GM12878 (cell line): ENCODE results near the gene CELSR2. TPM values are rescaled to one million over a fixed set of nuclear protein-coding genes. Genes with fewer than 3 reads are reported as not detected.

Experiments used
- ATAC-seq: fragments of 200-7000 bp; cut with Tn5 transposase; 3 replicates; pipeline ENCODE4 v1.9.1; 2020; ENCODE audit warnings: mild to moderate bottlenecking, moderate library complexity
- BruUV-seq: library from RNA; stranded (reverse); fragments of 400-500 nt; replicated peaks from 2 replicates; lab custom pipeline; 2021; lab: Mats Ljungman, UMichigan
- CTCF ChIA-PET: fragments of 300-600 bp; sonication (Branson Sonifier 250); formaldehyde crosslinking; extraction: SDS; loops from one replicate; lab custom pipeline; 2021; ENCODE audit warnings: inconsistent platforms; lab: Yijun Ruan, JAX
- POLR2A ChIA-PET: fragments of 350-600 bp; formaldehyde crosslinking; extraction: SDS; loops from one replicate; lab custom pipeline; 2021; ENCODE audit warnings: inconsistent platforms; lab: Charles Lee
- RAD21 ChIA-PET: fragments of 300-600 bp; sonication (Branson Sonifier 250); formaldehyde crosslinking; loops from one replicate; lab custom pipeline; 2023; ENCODE audit warnings: antibody characterized with exemption; ENCODE audit not compliant: unreplicated experiment; lab: Charles Lee
- SMC1A ChIA-PET: fragments of 300-600 bp; sonication (Branson Sonifier 250); formaldehyde crosslinking; loops from one replicate; lab custom pipeline; 2023; ENCODE audit not compliant: unreplicated experiment, uncharacterized antibody; lab: Charles Lee
- DNase-seq: peaks from one replicate; pipeline ENCODE4 v3.0.0-alpha.2; 2011; ENCODE audit warnings: low read depth, low spot score
- FAIRE-seq: peaks from 3 replicates; lab custom pipeline; 2011; peaks lifted over from hg19 to GRCh38; lab: Jason Lieb, UNC
- H2AFZ ChIP-seq: 2 replicates; pipeline ENCODE4 v1.6.0; 2011; ENCODE audit warnings: low read depth, low read length, control low read depth; ENCODE audit not compliant: control insufficient read depth
- H3K27ac ChIP-seq: 2 replicates; pipeline ENCODE4 v1.5.1; 2011; ENCODE audit warnings: control low read depth; ENCODE audit not compliant: control insufficient read depth, insufficient read depth
- H3K27me3 ChIP-seq, 2 experiments: replicated peaks in 1 of 2; 2 replicates each; pipeline versions ENCODE4 v1.6.0 to v1.6.1; 2011; ENCODE audit warnings: low read length in 1 of 2; ENCODE audit not compliant: control insufficient read depth in 2 of 2, insufficient read depth in 2 of 2
- H3K36me3 ChIP-seq, 2 experiments: 2 replicates each; pipeline ENCODE4 v1.5.1; 2011; ENCODE audit warnings: low read length in 1 of 2; ENCODE audit not compliant: control insufficient read depth in 2 of 2, insufficient read depth in 2 of 2
- H3K4me1 ChIP-seq: 2 replicates; pipeline ENCODE4 v1.6.1; 2011; ENCODE audit warnings: mild to moderate bottlenecking, low read length, moderate library complexity, mixed read lengths; ENCODE audit not compliant: control insufficient read depth, insufficient read depth
- H3K4me2 ChIP-seq: 2 replicates; pipeline ENCODE4 v1.6.0; 2011; ENCODE audit warnings: control low read depth; ENCODE audit not compliant: control insufficient read depth, insufficient read depth
- H3K4me3 ChIP-seq: fragments of 200-600 bp; sonication (generic); 2 replicates; pipeline ENCODE4 v1.5.1; 2016
- H3K79me2 ChIP-seq: 2 replicates; pipeline ENCODE4 v1.6.0; 2011; ENCODE audit warnings: low read length; ENCODE audit not compliant: control insufficient read depth, insufficient read depth
- H3K9ac ChIP-seq: 2 replicates; pipeline ENCODE4 v1.8.0; 2011; ENCODE audit warnings: low read length, control low read depth, mixed read lengths; ENCODE audit not compliant: control insufficient read depth, insufficient read depth
- H3K9me3 ChIP-seq: replicated peaks from 3 replicates; pipeline ENCODE4 v1.5.1; 2011; ENCODE audit warnings: mild to moderate bottlenecking, low read length; ENCODE audit not compliant: control insufficient read depth, insufficient read depth
- H4K20me1 ChIP-seq: 2 replicates; pipeline ENCODE4 v1.6.0; 2011; ENCODE audit not compliant: control insufficient read depth, insufficient read depth
- ATF7 ChIP-seq: fragments of 450-650 bp; IDR thresholded peaks from 2 replicates; pipeline ENCODE4 v1.6.1; 2016; ENCODE audit warnings: low read depth, mild to moderate bottlenecking
- BACH1 ChIP-seq: fragments of 450-650 bp; IDR thresholded peaks from 2 replicates; pipeline ENCODE4 v1.6.1; 2017; ENCODE audit warnings: mild to moderate bottlenecking, borderline replicate concordance
- CBFB ChIP-seq: IDR thresholded peaks from 2 replicates; pipeline ENCODE4 v1.6.1; 2016; ENCODE audit warnings: antibody characterized with exemption, low read depth
- IRF4 ChIP-seq: IDR thresholded peaks from 2 replicates; pipeline ENCODE4 v1.6.1; 2011; ENCODE audit warnings: low read depth, low read length
- NFIC ChIP-seq: IDR thresholded peaks from 2 replicates; pipeline ENCODE4 v1.6.1; 2012; ENCODE audit warnings: low read depth, mild to moderate bottlenecking, inconsistent platforms, low read length, moderate library complexity
- RAD21 ChIP-seq: IDR thresholded peaks from 2 replicates; pipeline ENCODE4 v1.6.1; 2011; ENCODE audit warnings: mild to moderate bottlenecking, low read depth, low read length, moderate library complexity; ENCODE audit not compliant: insufficient read depth
- RB1 ChIP-seq: fragments of 450-650 bp; formaldehyde crosslinking; IDR thresholded peaks from 2 replicates; pipeline ENCODE4 v1.6.1; 2017; ENCODE audit warnings: mild to moderate bottlenecking, borderline replicate concordance
- SIN3A ChIP-seq: IDR thresholded peaks from 2 replicates; pipeline ENCODE4 v1.6.1; 2012; ENCODE audit warnings: low read depth, low read length, improper control_type of control experiment
- ZNF274 ChIP-seq: IDR thresholded peaks from one replicate; pipeline ENCODE4 v1.8.0; 2011; ENCODE audit not compliant: insufficient read length, insufficient read depth
- ZSCAN29 ChIP-seq: fragments of 450-650 bp; IDR thresholded peaks from 2 replicates; pipeline ENCODE4 v1.6.1; 2017; ENCODE audit warnings: mild to moderate bottlenecking, moderate library complexity
- WGBS: methylation state at CpG from one replicate; pipeline ENCODE4 v1.1.6; 2016; ENCODE audit warnings: low lambda C conversion rate; ENCODE audit not compliant: insufficient replicate concordance, insufficient coverage; ENCODE audit errors: missing lambda C conversion rate; 5-methylcytosine and 5-hydroxymethylcytosine counted together
- in situ Hi-C: fragments of 300-500 bp; cut with MboI; formaldehyde crosslinking; loops from 9 replicates; pipeline ENCODE4 v1.14.3; 2018; ENCODE audit warnings: mixed read lengths
- intact Hi-C: fragments of 100-400 bp; cut with micrococcal nuclease; formaldehyde crosslinking; loops from one replicate; pipeline ENCODE4 v1.14.2; 2022; ENCODE audit not compliant: unreplicated experiment
- polyA plus RNA-seq, 11 experiments: library from polyadenylated mRNA; depleted of rRNA in 4 of 11; unstranded in 6 of 11; stranded (reverse) in 5 of 11; fragments of >200 nt; fragmentation: Nextera tagmentation in 4 of 11; fragmentation: Illumina TruSeq in 1 of 11; extraction: Ambion mirVana in 4 of 11; extraction: Trizol in 1 of 11; gene quantifications; 1 replicate in 1 of 11; 2 replicates in 10 of 11; pipeline versions ENCODE4 v1.2.1 to v1.2.3, GENCODE V29; 2011 to 2016; ENCODE audit warnings: inconsistent platforms in 2 of 11, missing spikeins in 2 of 11, low read depth in 1 of 11
- total RNA-seq, 4 experiments: library from RNA; depleted of rRNA in 3 of 4; stranded (reverse); fragments of >200 nt in 3 of 4; fragmentation: Illumina TruSeq in 1 of 4; extraction: Trizol in 1 of 4; gene quantifications; 2 replicates each; pipeline versions ENCODE4 v1.2.1 to v1.2.3, GENCODE V29; 2013 to 2021
- TF ChIP-seq, protein P1 (sequence below): fragments of 450-650 bp; formaldehyde crosslinking; IDR thresholded peaks from 2 replicates; pipeline ENCODE4 v1.4.0; 2022; ENCODE audit warnings: mild to moderate bottlenecking, moderate library complexity
- TF ChIP-seq, protein P2 (sequence below): fragments of 450-650 bp; IDR thresholded peaks from 2 replicates; pipeline ENCODE4 v1.6.1; 2017; ENCODE audit warnings: mild to moderate bottlenecking, low read depth, inconsistent platforms; ENCODE audit not compliant: poor library complexity, severe bottlenecking
- TF ChIP-seq, protein P3 (sequence below): fragments of 450-650 bp; IDR thresholded peaks from 2 replicates; pipeline ENCODE4 v1.6.1; 2014; ENCODE audit warnings: mild to moderate bottlenecking

Gene CELSR2
- total and polyA plus RNA-seq, 10 of the 15 experiments (the other 5 are each of a cell fraction or from before 2014, with no cell fraction given): under 0.01 to 0.15 (median 0.04) TPM; not detected in 2

DNA sequence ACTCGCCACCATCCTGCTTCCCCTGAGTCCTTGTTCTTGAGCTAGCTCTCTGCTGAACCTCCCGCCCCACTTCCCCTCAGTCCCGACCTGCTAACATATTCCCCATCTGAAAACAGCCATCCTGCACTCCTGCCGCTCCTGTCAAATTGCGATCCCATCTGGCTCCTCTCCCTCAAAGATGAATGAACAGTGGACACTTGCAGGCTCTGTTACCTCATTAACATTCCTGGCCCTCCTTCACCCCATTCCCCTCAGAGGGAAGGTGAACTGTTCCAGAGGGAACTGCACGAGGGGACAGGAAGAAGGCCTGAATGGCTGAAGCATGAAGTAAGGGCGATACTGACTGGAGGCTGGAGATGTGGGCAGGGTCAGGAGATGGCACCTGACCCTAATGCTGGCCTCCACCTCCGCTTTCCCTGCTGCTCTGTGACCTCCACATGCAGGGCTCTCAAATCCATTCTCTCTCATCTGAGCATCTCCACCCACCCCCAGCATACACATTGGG, 7.4 kb upstream of the CELSR2 start:
- TF ChIP-seq SIN3A: no peak
- no peak for TF ChIP-seq NFIC
- no peak for TF ChIP-seq ATF7
- no peak for TF ChIP-seq RB1
- TF ChIP-seq IRF4: no peak
- TF ChIP-seq, protein P1, sequence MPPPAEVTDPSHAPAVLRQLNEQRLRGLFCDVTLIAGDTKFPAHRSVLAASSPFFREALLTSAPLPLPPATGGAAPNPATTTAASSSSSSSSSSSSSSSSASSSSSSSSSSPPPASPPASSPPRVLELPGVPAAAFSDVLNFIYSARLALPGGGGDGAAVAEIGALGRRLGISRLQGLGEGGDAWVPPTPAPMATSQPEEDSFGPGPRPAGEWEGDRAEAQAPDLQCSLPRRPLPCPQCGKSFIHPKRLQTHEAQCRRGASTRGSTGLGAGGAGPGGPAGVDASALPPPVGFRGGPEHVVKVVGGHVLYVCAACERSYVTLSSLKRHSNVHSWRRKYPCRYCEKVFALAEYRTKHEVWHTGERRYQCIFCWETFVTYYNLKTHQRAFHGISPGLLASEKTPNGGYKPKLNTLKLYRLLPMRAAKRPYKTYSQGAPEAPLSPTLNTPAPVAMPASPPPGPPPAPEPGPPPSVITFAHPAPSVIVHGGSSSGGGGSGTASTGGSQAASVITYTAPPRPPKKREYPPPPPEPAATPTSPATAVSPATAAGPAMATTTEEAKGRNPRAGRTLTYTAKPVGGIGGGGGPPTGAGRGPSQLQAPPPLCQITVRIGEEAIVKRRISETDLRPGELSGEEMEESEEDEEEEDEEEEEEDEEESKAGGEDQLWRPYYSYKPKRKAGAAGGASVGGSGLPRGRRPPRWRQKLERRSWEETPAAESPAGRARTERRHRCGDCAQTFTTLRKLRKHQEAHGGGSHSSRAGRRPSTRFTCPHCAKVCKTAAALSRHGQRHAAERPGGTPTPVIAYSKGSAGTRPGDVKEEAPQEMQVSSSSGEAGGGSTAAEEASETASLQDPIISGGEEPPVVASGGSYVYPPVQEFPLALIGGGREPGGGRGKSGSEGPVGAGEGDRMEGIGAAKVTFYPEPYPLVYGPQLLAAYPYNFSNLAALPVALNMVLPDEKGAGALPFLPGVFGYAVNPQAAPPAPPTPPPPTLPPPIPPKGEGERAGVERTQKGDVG (CRISPR knock-in tag): no peak
- TF ChIP-seq ZSCAN29: no peak
- TF ChIP-seq ZNF274: no peak
- TF ChIP-seq, protein P2, sequence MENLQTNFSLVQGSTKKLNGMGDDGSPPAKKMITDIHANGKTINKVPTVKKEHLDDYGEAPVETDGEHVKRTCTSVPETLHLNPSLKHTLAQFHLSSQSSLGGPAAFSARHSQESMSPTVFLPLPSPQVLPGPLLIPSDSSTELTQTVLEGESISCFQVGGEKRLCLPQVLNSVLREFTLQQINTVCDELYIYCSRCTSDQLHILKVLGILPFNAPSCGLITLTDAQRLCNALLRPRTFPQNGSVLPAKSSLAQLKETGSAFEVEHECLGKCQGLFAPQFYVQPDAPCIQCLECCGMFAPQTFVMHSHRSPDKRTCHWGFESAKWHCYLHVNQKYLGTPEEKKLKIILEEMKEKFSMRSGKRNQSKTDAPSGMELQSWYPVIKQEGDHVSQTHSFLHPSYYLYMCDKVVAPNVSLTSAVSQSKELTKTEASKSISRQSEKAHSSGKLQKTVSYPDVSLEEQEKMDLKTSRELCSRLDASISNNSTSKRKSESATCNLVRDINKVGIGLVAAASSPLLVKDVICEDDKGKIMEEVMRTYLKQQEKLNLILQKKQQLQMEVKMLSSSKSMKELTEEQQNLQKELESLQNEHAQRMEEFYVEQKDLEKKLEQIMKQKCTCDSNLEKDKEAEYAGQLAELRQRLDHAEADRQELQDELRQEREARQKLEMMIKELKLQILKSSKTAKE: no peak
- no peak for TF ChIP-seq CBFB
- no peak for TF ChIP-seq RAD21
- TF ChIP-seq, protein P3, sequence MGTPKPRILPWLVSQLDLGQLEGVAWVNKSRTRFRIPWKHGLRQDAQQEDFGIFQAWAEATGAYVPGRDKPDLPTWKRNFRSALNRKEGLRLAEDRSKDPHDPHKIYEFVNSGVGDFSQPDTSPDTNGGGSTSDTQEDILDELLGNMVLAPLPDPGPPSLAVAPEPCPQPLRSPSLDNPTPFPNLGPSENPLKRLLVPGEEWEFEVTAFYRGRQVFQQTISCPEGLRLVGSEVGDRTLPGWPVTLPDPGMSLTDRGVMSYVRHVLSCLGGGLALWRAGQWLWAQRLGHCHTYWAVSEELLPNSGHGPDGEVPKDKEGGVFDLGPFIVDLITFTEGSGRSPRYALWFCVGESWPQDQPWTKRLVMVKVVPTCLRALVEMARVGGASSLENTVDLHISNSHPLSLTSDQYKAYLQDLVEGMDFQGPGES: no peak
- TF ChIP-seq BACH1: no peak
- TF ChIP-seq, all 136 proteins: peak for 0
- intact Hi-C loops: no loop called here
- DNase-seq (no peak), FAIRE-seq (no peak), ATAC-seq (no peak)
- no peaks in the 10 kb centered on the region for H3K4me1 ChIP-seq
- WGBS: 52% methylated on average over 8 of the region's 8 CpGs
- no peak overlapping the region for H2AFZ ChIP-seq
- peaks cover 11 to 12% of the 10 kb centered on the region in 2 experiments for H3K36me3 ChIP-seq
- ChIA-PET RAD21 (no interaction called here), POLR2A (no interaction called here), SMC1A (no interaction called here), CTCF (interaction anchor here (0.6 kb wide), 1 partner anchor 245 kb away, joined by 4 read pairs; no protein-coding TSS in a partner anchor)
- H3K27ac ChIP-seq: no peak overlapping the region
- H3K79me2 ChIP-seq: no peaks in the 10 kb centered on the region
- H4K20me1 ChIP-seq: no peaks in the 10 kb centered on the region
- H3K9ac ChIP-seq: no peak overlapping the region
- no peak overlapping the region for H3K4me3 ChIP-seq
- in situ Hi-C loops: no loop called here
- no TSS peak for BruUV-seq
- H3K9me3 ChIP-seq: no peaks in the 10 kb centered on the region
- H3K4me2 ChIP-seq: no peak overlapping the region
- no peaks in the 10 kb centered on the region; a peak in 1 of 4 replicates for H3K27me3 ChIP-seq
